H9 (cell line): ENCODE results near the gene MSLN. TPM values are rescaled to one million over a fixed set of nuclear protein-coding genes. Genes with fewer than 3 reads are reported as not detected.

Experiments used
- DNase-seq: peaks from one replicate; pipeline ENCODE4 v3.0.0-alpha.2; 2017
- H2AFZ ChIP-seq: one replicate; pipeline ENCODE4 v1.6.1; 2013; ENCODE audit warnings: mild to moderate bottlenecking, low read length, control low read depth, moderate library complexity
- H2AK5ac ChIP-seq: 2 replicates; pipeline ENCODE4 v1.6.1; 2013; ENCODE audit warnings: low read length, control low read depth, mixed read lengths; ENCODE audit not compliant: insufficient read length
- H2BK120ac ChIP-seq: one replicate; pipeline ENCODE4 v1.6.1; 2013; ENCODE audit warnings: low read depth, mild to moderate bottlenecking, low read length, control low read depth, inconsistent platforms; ENCODE audit not compliant: poor library complexity, severe bottlenecking
- H2BK12ac ChIP-seq: 2 replicates; pipeline ENCODE4 v1.6.1; 2013; ENCODE audit warnings: low read length, control low read depth, mixed read lengths, low read depth; ENCODE audit not compliant: insufficient read length
- H2BK15ac ChIP-seq: 2 replicates; pipeline ENCODE4 v1.6.1; 2013; ENCODE audit warnings: low read depth, low read length, control low read depth
- H2BK20ac ChIP-seq: one replicate; pipeline ENCODE4 v1.6.1; 2013; ENCODE audit warnings: low read depth, mild to moderate bottlenecking, low read length, control low read depth, inconsistent platforms; ENCODE audit not compliant: poor library complexity, severe bottlenecking
- H2BK5ac ChIP-seq: 2 replicates; pipeline ENCODE4 v1.6.1; 2013; ENCODE audit warnings: low read length, control low read depth, mixed read lengths; ENCODE audit not compliant: insufficient read length
- H3K14ac ChIP-seq: 2 replicates; pipeline ENCODE4 v1.6.1; 2013; ENCODE audit warnings: low read length, control low read depth; ENCODE audit not compliant: insufficient read depth
- H3K18ac ChIP-seq: 2 replicates; pipeline ENCODE4 v1.6.1; 2013; ENCODE audit warnings: low read depth, mild to moderate bottlenecking, mixed read lengths, low read length, control low read depth; ENCODE audit not compliant: insufficient read length
- H3K23ac ChIP-seq: 2 replicates; pipeline ENCODE4 v1.6.1; 2013; ENCODE audit warnings: low read length, control low read depth, mixed read lengths, low read depth; ENCODE audit not compliant: insufficient read length
- H3K23me2 ChIP-seq: 2 replicates; pipeline ENCODE4 v1.6.1; 2013; ENCODE audit warnings: low read depth, mild to moderate bottlenecking, mixed read lengths, low read length, control low read depth; ENCODE audit not compliant: insufficient read length, poor library complexity, severe bottlenecking
- H3K27ac ChIP-seq: 2 replicates; pipeline ENCODE4 v1.5.1; 2013; ENCODE audit warnings: low read length, control low read depth, mixed read lengths, low read depth; ENCODE audit not compliant: insufficient read length
- H3K27me3 ChIP-seq: 2 replicates; pipeline ENCODE4 v1.6.1; 2013; ENCODE audit warnings: low read length, control low read depth, inconsistent platforms; ENCODE audit not compliant: insufficient read depth
- H3K4ac ChIP-seq: 2 replicates; pipeline ENCODE4 v1.6.1; 2013; ENCODE audit warnings: low read depth, mild to moderate bottlenecking, control low read depth, inconsistent platforms, low read length, moderate library complexity
- H3K4me1 ChIP-seq: 2 replicates; pipeline ENCODE4 v1.6.1; 2013; ENCODE audit warnings: low read length, control low read depth, inconsistent platforms; ENCODE audit not compliant: insufficient read depth
- H3K4me2 ChIP-seq: 2 replicates; pipeline ENCODE4 v1.6.1; 2013; ENCODE audit warnings: low read length, control low read depth, mixed read lengths; ENCODE audit not compliant: insufficient read length, insufficient read depth
- H3K56ac ChIP-seq: 2 replicates; pipeline ENCODE4 v1.6.1; 2013; ENCODE audit warnings: low read depth, mild to moderate bottlenecking, mixed read lengths, low read length, control low read depth; ENCODE audit not compliant: insufficient read length
- H3K79me1 ChIP-seq: 2 replicates; pipeline ENCODE4 v1.6.1; 2013; ENCODE audit warnings: low read depth, mild to moderate bottlenecking, moderate library complexity, low read length, control low read depth, inconsistent platforms; ENCODE audit not compliant: insufficient read depth, poor library complexity, severe bottlenecking
- H3K79me2 ChIP-seq: 2 replicates; pipeline ENCODE4 v1.6.1; 2013; ENCODE audit warnings: low read length, control low read depth, inconsistent platforms; ENCODE audit not compliant: insufficient read depth
- H3K9ac ChIP-seq: 2 replicates; pipeline ENCODE4 v1.6.1; 2013; ENCODE audit warnings: low read length, control low read depth, mixed read lengths; ENCODE audit not compliant: insufficient read length; ENCODE audit errors: extremely low read depth
- H3K9me3 ChIP-seq: one replicate; pipeline ENCODE4 v1.6.1; 2013; ENCODE audit warnings: low read depth, low read length, inconsistent platforms; ENCODE audit not compliant: control insufficient read depth
- H3T11ph ChIP-seq: one replicate; pipeline ENCODE4 v1.6.1; 2013; ENCODE audit warnings: mild to moderate bottlenecking, low read length, control low read depth, inconsistent platforms
- H4K20me1 ChIP-seq: one replicate; pipeline ENCODE4 v1.6.1; 2013; ENCODE audit not compliant: control insufficient read depth, insufficient read length, insufficient read depth
- H4K5ac ChIP-seq: 2 replicates; pipeline ENCODE4 v1.6.1; 2013; ENCODE audit warnings: low read depth, mild to moderate bottlenecking, mixed read lengths, low read length, control low read depth; ENCODE audit not compliant: insufficient read length
- H4K8ac ChIP-seq: replicated peaks from 2 replicates; pipeline ENCODE4 v1.6.1; 2013; ENCODE audit warnings: low read length, control low read depth, mixed read lengths, low read depth; ENCODE audit not compliant: insufficient read length
- H4K91ac ChIP-seq: 2 replicates; pipeline ENCODE4 v1.6.1; 2013; ENCODE audit warnings: low read depth, mild to moderate bottlenecking, moderate library complexity, mixed read lengths, low read length, control low read depth; ENCODE audit not compliant: insufficient read length
- H3K27ac Mint-ChIP-seq, 3 experiments: 2 replicates in 2 of 3; 3 replicates in 1 of 3; pipeline ENCODE4 v1.8.0; 2020 to 2021; ENCODE audit warnings: mixed read lengths in 3 of 3, mild to moderate bottlenecking in 1 of 3, moderate library complexity in 1 of 3
- H3K27me3 Mint-ChIP-seq: 2 replicates; pipeline ENCODE4 v1.8.0; 2021; ENCODE audit warnings: low read depth, mild to moderate bottlenecking, moderate library complexity, mixed read lengths
- H3K36me3 Mint-ChIP-seq, 3 experiments: 2 replicates in 2 of 3; 3 replicates in 1 of 3; pipeline ENCODE4 v1.8.0; 2020 to 2021; ENCODE audit warnings: low read depth in 3 of 3, mixed read lengths in 3 of 3; ENCODE audit not compliant: insufficient read depth in 1 of 3
- H3K4me1 Mint-ChIP-seq, 2 experiments: 2 replicates each; pipeline ENCODE4 v1.8.0; 2020; ENCODE audit warnings: mixed read lengths in 2 of 2
- H3K4me3 Mint-ChIP-seq, 2 experiments: 2 replicates in 1 of 2; 3 replicates in 1 of 2; pipeline ENCODE4 v1.8.0; 2020 to 2021; ENCODE audit warnings: mild to moderate bottlenecking in 2 of 2, mixed read lengths in 2 of 2, moderate library complexity in 1 of 2
- H3K9me3 Mint-ChIP-seq, 2 experiments: 2 replicates in 1 of 2; 3 replicates in 1 of 2; pipeline ENCODE4 v1.8.0; 2020; ENCODE audit warnings: mild to moderate bottlenecking in 2 of 2, mixed read lengths in 2 of 2, moderate library complexity in 1 of 2
- WGBS: extraction: QIAGEN DNeasy Blood & Tissue Kit; methylation state at CpG from one replicate; pipeline ENCODE4 v1.1.7; 2013; ENCODE audit warnings: missing lambda C conversion rate, low lambda C conversion rate, mixed read lengths; ENCODE audit not compliant: insufficient read length; ENCODE audit errors: extremely low coverage; 5-methylcytosine and 5-hydroxymethylcytosine counted together
- total RNA-seq: library from RNA; stranded (reverse); gene quantifications from 2 replicates; pipeline ENCODE4 v1.2.1, GENCODE V29; 2021
- TF ChIP-seq, protein P1 (sequence below): fragments of 200-600 bp; sonication (generic); conservative IDR thresholded peaks from 3 replicates; pipeline ENCODE4 v1.8.0; 2021; ENCODE audit warnings: antibody characterized with exemption, mild to moderate bottlenecking

MSLN gene
- total RNA-seq, 1 experiment from 2014 or later: 0.22 TPM

- Histone ChIP-seq H2BK5ac (no peak overlapping the region), H3K9me3 (no peaks in the 10 kb centered on the region), H3K9ac (no peak overlapping the region), H2BK120ac (no peak overlapping the region), H3K79me2 (no peaks in the 10 kb centered on the region), H3K27me3 (no peaks in the 10 kb centered on the region), H3K23me2 (no peaks in the 10 kb centered on the region), H4K20me1 (no peaks in the 10 kb centered on the region), H4K8ac (no peak overlapping the region), H4K5ac (no peak overlapping the region), H2BK12ac (no peak overlapping the region), H3K79me1 (no peaks in the 10 kb centered on the region), H3K18ac (no peak overlapping the region), H2BK15ac (no peak overlapping the region), H2AFZ (no peak overlapping the region), H3K4ac (no peak overlapping the region), H3T11ph (no peak overlapping the region), H3K14ac (no peak overlapping the region), H4K91ac (no peak overlapping the region), H3K27ac (no peak overlapping the region), H3K4me2 (no peak overlapping the region), H3K23ac (no peak overlapping the region), H2BK20ac (no peak overlapping the region), H3K56ac (no peak overlapping the region), H3K4me1 (no peaks in the 10 kb centered on the region), H2AK5ac (no peak overlapping the region)
- no peaks in the 10 kb centered on the region; a peak in 1 of 5 replicates for H3K9me3 Mint-ChIP-seq
- no peaks in the 10 kb centered on the region for H3K36me3 Mint-ChIP-seq
- H3K4me3 Mint-ChIP-seq: no peak overlapping the region
- TF ChIP-seq, protein P1, sequence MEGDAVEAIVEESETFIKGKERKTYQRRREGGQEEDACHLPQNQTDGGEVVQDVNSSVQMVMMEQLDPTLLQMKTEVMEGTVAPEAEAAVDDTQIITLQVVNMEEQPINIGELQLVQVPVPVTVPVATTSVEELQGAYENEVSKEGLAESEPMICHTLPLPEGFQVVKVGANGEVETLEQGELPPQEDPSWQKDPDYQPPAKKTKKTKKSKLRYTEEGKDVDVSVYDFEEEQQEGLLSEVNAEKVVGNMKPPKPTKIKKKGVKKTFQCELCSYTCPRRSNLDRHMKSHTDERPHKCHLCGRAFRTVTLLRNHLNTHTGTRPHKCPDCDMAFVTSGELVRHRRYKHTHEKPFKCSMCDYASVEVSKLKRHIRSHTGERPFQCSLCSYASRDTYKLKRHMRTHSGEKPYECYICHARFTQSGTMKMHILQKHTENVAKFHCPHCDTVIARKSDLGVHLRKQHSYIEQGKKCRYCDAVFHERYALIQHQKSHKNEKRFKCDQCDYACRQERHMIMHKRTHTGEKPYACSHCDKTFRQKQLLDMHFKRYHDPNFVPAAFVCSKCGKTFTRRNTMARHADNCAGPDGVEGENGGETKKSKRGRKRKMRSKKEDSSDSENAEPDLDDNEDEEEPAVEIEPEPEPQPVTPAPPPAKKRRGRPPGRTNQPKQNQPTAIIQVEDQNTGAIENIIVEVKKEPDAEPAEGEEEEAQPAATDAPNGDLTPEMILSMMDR: no peak
- H3K4me1 Mint-ChIP-seq: peaks cover 0 to 3% of the 10 kb centered on the region in 2 experiments; a peak in 1 of 4 replicates
- no CpG with 5 or more reads among the region's 38 CpGs for WGBS
- no peak overlapping the region for H3K27ac Mint-ChIP-seq
- no peak for DNase-seq
- peaks cover 5% of the 10 kb centered on the region for H3K27me3 Mint-ChIP-seq
Measured at GRCh38 chr16:767743-768235, 7.3 kb downstream of the MSLN start.
